HG03571 (cell line): ENCODE measurements around the gene EEPD1.
"Not testable (repeated sequence)": the region's sequence is repeated elsewhere in the genome, so short reads cannot be mapped to it uniquely, and the experiment has no call there.

Experiments
- ATAC-seq: cut with Tn5 transposase; IDR thresholded peaks from one replicate; pipeline ENCODE4 v1.9.1; 2021; ENCODE audit not compliant: unreplicated experiment

The EEPD1 gene

DNA sequence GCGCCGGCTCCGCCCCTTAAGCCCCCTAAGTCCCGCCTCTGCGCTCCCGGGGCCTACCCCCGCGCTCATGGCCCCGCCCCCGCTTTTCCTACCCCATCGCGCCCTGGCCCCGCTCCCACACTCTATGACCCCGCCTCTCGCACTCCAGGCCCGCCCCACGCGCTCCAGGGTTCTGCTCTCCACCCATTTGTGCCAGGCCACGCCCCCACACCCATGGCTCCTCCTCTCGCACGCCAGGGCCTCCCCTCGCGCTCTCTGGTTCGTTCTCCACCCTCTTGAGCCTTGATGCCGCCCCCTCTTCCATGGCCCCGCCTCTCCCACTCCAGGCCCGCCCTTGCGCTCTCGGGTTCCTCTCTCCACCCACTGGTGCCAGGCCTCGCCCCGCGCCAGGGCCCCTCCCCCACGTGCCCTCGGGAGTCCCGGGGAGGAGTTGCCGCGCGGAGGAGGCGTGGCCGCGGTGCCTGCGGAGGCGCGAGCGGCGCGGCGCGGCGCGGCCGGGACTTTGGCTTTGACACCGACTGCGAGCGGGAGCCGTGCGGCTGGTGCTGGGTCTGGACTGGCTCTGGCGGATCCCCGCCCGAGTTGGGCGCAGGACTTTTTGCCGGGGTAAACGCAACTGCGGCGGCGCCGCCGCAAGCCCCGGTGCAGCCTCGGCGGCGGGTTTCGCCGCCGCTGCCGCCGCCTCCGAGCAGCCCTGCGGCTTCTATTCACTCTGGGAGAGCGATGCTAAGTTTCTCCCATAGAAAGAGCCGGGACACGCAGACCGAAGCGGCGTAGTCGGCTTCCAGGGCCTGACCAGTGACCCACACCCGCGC, at the start of gene EEPD1:
TSS of gene EEPD1 (plus strand) at position 499 of the 815 bp plus-strand sequence. CDS start 1,071 bp downstream, outside the sequence.
- ATAC-seq = peak; percentile 97

DNA sequence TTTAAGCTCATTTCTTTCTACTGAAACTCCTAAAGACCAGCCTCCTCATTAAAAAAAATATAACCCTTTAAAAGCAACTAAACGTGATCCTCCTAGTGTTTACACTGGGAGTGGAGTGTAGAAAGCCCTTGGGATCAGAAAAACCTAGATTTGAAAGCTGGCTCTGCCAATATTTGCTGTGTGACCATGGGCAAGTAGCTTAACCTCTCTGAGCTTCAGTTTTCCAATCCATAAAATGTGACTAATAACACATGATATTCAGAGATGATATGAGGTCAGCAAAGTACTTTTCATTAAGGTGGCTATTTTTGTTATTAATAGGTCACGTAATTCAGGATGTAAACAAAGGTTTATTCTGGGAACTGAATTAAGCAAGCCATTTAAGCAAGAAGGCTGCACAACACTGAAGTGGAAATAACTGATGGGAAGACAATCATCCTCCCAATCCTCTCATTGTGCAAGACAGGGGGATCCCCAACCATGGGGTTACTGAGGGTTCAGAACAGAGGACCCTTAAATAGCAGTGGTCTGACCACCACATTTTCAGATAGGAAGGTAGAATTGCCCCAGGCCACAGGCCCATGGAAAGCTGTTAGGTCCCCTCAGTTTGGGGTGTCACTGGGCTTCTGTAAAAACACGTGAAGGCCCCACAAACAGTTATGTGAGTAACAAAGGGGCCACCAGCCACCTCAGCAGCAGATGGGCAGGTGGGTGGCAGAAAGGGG, 49.1 kb upstream of the EEPD1 start:
- ATAC-seq = no peak

DNA sequence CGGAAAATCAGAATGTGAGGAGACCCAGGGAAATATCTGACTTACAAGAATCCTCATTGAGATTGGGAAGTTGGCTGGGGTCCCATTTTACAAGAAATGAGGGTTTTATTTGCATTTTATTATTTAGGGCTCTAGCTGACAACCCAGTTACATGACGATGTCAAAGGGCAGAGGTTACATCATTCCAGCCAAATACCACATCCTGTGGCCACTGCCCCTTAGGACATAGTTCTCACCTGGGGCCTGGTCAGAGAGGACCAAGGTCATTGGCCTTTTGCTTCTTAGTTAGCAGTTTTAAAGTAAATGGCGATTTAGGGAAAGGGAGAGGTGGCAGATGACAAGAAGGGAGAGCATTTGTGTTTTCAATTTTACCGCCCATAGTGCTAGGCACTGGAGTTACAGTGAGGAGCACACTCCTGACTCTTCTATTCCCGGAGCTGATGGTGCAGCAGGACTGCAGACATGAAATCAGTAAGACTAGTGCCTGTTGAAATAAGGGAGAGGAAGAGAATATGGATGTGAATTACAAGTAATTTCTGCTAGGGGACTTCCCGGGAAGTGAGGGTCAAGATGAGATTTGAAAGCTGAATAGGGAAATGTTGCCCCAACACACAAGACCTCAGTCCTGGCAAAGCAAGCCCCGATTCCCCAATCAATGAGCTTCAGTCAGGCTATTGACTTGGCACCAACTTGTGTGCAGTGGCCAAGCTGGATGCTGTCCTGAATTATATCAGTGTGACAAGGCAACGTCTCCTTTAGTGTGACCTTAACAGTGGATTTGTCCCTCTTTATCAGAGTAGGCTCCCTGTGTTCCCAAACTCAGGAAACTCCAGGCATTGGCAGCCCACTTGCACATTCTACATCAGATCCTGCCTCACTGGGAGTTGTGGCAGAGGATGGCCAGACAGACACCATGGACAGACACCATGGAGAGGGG, 45.8 kb upstream of the EEPD1 start:
- not testable (repeated sequence) for ATAC-seq

DNA sequence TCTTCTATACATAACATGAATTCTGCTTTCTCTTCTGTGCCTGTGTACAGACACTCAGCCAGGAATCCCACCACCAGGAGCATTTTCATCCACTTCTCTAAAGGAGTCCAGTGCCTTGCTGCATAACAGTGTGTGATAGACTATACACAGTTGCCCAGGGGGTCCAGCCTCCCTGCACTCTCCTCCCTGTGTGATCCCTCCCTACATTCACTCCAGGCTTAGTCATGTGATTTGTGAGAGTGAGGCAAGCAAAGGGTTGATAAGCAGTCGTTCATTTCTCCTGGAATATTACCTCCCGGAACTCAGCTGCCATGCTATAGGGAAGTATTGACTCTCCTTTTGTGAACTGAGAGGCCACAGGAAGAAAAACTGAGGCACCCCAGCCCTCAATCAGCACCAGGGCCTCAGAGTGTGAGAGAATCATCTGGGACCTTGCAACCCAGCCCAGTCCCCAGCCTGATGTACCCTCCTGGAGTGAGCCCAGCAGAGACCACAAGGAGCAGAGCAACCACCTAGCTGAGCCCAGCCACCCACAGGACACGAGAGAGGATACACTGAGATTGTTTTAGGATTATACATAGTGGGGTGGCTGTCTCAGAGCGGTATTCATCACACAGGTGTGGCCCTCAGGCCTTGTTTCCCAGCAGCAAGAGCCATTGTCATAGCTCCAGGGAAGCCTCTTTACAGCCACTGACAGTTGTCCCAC, 45.0 kb upstream of the EEPD1 start:
- ATAC-seq = no peak

DNA sequence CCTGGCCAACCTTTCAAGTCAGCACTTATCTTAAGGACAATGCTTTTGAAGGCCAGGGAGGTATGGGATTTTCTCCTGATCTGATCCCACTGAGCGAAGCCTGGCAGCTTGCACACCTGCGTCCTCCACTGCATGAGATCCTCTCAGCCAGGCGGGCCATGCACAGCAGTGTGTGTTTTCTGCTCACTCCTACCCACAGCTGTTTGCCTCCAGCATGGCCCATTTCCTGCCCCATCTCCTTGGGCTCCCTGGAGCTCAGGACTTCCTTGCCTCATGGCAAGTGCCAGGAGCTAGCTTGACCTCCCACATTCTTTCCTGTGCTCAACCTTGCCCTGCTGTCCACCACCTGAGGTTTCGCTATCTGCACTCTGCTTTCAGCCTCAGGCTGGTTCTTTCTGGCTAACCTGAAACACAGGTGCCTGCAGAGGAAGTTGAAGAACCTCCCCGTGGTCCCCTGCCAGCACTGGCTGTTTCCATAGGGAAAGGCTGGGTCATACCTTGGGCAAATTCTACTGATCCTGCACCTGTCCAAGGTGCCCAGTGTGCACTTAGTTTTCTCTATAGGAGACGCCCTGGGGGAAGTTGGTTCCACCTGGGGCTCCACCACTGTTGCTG, 43.9 kb upstream of the EEPD1 start:
- ATAC-seq = no peak

DNA sequence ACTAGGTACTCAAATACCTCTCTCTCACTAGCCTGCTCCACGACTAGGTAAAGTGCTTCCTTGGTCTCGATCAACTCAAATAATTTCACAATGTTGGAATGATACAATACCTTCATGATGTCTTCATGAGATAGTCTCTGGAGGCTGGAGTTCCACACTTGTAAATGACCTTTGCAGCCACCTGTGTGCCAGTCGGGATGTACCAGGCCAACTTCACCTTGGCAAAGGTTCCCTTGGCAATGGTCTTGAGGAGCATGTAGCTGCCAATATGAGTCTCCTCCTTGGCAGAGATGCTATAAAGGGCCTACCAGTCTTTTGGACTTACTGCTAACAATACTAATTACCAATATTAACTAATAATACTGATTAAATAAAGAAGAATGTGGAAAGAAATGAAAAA, 42.5 kb upstream of the EEPD1 start:
- no peak for ATAC-seq

DNA sequence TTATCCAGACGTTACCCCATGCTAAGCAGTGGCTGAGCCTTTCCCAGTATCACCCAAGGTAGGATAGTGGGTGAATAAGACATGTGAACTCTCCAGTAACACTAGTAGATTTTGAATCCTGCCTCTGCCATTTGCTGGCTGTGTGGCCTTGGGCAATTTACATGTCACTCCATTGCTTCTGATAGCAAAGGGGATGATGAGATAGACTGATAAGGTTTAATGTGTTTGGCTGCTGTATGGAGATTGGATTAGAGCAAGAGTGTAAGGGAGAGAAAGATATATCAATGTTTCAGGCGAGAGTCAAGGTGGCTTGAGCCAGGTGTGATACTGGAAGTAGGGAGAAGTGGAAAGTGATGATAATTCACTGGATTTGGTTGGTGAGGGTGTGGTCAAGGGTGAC, 40.1 kb upstream of the EEPD1 start:
- ATAC-seq = no peak

DNA sequence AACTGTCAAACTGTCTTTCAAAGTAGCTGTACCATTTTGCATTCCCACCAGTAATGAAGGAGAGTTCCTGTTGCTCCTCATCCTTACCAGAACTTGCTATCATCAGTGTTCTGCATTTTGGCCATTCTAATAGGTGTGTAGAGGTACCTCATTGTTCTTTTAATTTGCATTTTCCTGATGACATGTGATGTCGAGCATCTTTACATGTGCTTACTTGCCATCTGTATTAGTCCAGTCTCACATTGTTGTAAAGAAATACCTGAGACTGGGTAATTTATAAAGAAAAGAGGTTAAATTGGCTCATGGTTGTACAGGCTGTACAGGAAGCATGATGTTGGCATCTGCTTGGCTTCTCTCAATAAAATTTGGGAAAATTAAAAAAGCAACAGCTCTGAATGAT, 38.7 kb upstream of the EEPD1 start:
- ATAC-seq = no peak

DNA sequence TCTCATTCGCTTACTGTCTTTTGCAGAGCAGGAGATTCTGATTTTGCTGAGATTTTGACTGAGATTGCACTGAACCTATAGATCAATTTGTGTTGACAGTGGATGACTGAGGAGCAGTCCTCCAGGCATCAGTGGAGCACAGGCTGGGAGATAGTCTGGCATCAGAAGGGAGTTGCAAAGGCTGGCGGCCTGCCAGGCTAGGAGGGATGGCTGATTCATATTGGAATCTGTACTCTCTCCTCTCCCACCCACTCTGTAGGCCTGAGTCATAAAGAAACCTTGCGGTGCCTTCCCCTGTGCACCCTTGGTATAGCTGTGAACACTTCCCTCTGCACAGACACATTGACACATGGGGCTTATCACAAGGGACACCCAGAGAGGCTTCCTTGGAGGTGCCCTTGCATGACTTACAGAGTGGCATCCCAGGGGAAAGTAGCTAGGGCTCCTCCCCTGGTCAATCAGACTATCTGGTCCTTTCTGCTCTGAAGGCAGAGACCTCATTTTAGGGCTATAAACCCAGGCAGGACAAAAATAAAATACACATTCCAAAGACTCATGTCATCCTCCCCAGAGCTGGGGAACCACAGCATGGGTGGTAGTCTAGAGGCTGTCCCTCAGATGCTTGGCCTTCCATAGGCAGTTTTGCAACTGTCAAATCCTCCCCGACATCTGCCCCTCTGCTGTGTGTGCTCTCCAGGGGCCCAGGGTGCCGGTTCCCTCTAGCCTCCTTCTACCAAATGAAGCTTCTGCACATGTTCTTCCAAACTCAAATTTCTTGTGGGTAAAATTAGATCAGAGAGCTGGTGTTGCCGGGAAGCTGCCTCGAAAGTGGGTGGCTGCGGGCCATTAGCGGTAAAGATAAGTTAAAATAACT, 37.4 kb upstream of the EEPD1 start:
- ATAC-seq = peak; percentile 99

DNA sequence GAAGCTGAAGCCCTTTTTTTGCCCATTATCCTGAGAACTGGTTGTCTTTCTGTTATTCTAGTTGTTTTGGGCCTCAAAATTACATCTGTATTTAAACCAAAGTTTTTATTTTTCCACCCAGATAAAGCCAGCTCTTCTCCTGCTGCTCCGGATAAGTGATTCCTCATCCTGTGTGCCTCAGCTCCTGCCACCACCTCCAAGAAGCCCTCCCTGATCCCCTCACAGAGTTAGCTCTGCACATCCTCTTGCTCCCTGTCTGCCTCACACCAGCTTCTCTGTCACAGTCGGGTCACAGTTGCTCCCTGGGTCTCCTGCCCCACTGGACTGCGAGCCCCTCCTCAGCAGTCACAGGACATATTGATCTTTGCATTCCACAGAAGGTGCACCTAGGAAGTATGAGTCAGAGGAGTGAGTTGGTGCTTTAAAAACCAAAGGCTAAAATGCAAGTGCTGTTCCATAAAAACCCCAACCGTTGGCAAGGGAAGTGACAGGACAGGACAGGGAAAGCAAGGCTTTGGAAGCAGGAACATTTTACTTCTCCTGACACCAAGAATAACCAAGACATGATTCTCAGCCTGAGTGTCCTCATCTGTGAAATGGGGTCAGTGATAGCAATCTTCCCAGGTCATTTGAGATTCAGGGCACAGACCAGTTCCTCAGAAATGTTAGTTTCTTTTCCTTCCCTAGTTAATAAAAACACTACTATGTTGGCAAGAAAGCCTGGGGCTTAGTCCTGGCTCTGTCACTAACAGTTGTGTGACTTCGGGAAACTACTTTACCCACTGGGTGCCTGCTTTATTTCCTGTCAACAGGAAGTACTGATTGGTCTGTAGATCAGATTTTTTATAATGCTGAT, 36.5 kb upstream of the EEPD1 start:
- no peak for ATAC-seq

DNA sequence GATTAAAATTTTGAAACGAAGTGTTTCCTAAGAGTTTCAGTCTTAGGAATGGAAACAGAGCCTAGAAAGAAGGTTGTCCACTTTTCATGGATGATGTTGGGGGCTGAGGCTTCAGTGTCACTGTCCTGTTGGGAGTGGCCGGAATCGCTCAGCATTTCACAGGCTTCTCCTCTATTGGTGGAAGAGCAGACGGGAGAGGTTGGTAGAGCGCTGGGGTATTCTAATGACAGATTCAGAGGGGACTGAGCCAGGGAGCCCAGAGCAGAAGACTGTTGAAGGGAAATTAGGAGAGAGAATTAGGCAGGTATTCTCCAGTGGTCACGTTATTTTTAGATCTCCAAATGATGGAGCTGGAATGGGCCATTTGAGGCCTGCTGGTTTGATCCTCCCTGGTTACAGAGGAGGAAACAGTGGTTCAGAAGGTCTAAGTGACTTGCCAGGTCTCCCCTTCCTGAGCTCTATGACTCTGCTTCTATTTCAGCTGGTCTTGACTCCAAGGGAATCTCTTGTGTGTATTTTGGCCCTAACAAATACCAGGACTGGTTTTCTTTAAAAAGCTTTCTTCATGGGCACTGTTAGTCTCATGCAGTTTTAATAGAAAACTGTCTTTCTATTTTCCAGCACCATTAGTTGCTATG, 35.7 kb upstream of the EEPD1 start:
- no peak for ATAC-seq

DNA sequence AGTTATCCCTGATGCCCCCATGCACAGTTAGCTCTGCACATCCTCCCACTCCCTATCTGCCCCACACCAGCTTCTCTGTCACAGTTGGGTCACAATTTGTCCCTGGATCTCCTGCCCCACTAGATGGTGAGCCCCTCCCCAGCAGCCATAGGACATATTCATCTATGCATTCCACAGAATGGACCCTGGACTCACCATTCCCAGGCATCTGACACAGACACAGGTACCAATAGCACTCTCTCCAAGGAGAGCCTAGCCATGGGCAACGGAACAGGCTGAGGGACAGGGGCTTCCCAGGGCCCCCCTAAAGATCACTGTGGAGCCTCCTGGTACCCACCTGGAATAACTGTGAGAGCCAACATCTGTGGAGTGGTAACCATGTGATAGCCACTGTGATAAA, 34.7 kb upstream of the EEPD1 start:
- ATAC-seq = no peak

DNA sequence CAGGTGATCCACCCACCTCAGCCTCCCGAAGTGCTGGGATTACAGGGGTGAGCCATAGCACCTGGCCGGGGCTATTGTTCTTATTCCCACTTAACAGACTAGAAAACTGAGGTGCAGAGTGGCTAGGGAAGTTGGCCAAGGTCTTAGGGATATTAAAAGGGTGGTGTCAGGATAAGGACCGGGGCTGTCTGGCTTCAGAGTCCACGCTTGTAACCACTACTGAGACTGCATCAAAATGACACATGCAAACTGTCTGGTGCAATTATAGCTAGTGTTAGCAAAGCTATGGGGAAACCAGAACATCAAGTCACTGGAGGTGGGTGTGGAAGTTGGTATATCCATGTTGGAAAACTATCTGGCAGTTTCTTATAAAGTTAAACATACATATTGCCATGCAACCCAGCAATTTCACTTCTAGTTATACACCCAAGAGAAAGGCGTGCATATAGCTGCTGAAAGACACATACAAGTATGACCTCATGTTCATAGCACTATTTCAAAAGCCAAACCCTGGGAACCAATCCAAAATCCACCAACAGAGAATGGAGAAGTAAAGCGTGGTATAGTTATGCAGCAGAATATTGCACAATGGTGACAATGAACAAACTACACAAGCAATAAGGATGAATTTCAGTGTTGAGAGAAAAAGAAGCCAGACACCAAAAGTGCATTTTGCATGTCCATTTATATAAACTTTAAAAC, 33.9 kb upstream of the EEPD1 start:
- ATAC-seq = no peak

DNA sequence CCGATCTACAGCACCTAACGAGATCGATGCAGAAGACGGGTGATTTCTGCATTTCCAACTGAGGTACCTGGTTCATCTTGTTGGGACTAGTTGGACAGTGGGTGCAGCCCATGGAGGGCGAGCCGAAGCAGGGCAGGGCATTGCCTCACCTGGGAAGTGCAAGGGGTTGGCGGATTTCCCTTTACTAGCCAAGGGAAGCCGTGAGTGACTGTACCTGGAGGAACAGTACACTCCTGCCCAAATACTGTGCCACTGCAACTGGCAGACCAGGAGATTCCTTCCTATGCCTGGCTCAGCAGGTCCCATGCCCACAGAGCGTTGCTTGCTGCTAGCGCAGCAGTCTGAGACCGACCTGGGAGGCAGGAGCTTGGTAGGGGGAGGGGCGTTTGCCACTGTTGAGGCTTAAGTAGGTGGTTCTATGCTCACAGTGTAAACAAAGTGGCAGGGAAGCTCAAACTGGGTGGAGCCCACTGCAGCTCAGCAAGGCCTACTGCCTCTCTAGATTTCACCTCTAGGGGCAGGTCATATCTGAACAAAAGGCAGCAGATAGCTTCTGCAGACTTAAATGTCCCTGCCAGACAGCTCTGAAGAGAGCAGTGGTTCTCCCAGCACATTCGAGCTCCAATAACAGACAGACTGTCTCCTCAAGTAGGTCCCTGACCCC, 32.9 kb upstream of the EEPD1 start:
- ATAC-seq = not testable (repeated sequence)

DNA sequence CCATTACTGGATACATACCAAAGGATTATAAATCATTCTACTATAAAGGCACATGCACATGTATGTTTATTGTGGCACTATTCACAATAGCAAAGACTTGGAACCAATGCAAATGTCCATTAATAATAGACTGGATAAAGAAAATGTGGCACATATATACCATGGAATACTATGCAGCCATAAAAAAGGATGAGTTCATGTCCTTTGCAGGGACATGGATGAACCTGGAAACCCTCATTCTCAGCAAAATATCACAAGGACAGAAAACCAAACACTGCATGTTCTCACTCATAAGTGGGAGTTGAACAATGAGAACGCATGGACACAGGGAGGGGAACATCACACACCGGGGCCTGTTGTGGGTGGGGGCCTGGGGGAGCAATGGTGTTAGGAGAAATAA, 27.4 kb upstream of the EEPD1 start:
- ATAC-seq = not testable (repeated sequence)

DNA sequence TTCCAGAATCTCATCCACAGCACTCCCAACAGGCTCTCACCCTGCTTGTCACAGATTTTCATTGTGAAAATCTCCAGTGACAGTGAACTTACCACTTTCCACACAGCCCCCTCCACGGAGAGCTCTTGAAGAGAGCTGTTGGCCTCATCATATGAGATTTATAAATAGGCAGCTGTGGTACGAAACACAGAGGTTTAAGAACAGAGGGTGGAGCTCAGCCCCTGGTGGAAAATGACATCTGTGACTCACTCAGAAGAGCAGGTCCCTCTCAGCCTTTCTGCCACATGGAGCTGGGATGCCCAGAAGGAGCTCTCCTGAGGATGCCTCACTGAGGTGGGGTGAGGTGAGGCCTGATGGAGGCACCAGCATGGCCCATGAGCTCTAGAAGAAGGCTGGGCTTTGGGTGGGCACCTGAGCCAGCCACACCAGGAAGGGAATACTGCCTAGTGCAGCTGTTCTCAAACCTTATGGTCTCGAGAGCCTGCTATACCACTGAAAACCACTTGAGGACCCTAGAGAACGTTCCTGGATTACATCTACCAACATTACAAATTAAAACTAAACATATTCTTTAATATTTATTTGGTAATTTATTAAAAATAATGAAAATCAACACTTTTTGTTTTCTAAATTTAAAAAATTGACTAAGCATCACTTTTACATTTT, 25.8 kb upstream of the EEPD1 start:
- no peak for ATAC-seq
